Stimulated activated CD8-positive, alpha-beta memory T cell treated with anti-CD3 and anti-CD28 coated beads, Interleukin-7, amount 100 ng/mL, for 24 hours (primary cell): ENCODE results near the gene KLHDC3.

Experiments used
- DNase-seq: peaks from one replicate; pipeline ENCODE4 v3.0.0-alpha.2; 2020; ENCODE audit warnings: low read depth

Gene KLHDC3

DNA sequence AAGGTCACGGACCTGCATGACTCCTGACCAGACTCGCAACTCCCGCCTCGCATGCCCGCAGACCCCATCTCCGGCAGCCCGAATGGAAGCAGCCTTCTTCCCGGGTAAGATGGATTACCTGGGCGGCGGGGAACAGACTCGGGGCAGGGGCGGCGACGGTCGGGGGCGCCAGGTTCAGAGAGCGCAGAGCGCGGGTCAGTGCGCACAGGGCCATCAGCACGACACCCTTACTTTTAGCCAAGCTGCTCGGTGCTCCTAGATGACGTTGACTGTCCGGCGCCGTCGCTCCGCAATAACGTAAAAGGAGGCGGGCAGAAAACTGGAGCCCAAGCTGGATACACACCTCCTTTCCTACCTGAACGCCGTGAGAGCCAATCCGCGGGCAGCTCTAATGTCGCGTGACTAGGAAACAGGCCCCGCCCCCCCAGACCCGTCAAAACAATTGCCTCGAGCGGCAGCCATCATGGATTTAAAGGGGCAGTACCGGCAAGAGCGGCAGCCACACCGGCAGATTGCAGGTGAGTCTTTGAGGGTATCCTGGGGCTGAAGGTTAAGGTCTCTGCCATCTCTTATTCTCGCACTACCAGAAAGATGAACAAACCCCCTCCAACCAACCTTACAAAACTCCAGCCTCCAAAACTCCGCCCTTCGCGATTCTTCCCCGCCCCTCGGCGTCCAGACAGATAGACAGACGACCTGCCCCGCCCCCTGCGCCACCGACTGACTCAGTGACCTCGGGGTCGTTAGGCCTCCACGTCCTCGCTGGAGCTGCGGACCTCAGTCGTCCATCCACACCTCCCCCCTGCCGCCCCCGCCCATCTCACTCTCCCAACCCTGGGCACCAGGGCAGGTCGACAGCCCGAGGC lies 45.4 kb downstream of the KLHDC3 start, which contains the start of the genes KLC4 and MRPL2:
KLC4 (plus strand) TSS at position 464 of the 866 bp plus-strand sequence. CDS start 1,705 bp downstream, outside the sequence.
MRPL2 (minus strand) TSS at position 267 of the 866 bp plus-strand sequence; CDS start at position 214, 53 bp downstream.
- DNase-seq, result peak; percentile 97

- no peak for DNase-seq
Measured at GRCh38 chr6:43060034-43060754, 46.1 kb downstream of the KLHDC3 start.

GRCh38 chr6:43060755-43061633 lies 46.9 kb downstream of the KLHDC3 start:
- DNase-seq, result no peak

- DNase-seq, result no peak
Measured at GRCh38 chr6:43061861-43062260, 47.8 kb downstream of the KLHDC3 start.

- no peak for DNase-seq
Measured at GRCh38 chr6:43062818-43063217, 48.8 kb downstream of the KLHDC3 start.

DNA sequence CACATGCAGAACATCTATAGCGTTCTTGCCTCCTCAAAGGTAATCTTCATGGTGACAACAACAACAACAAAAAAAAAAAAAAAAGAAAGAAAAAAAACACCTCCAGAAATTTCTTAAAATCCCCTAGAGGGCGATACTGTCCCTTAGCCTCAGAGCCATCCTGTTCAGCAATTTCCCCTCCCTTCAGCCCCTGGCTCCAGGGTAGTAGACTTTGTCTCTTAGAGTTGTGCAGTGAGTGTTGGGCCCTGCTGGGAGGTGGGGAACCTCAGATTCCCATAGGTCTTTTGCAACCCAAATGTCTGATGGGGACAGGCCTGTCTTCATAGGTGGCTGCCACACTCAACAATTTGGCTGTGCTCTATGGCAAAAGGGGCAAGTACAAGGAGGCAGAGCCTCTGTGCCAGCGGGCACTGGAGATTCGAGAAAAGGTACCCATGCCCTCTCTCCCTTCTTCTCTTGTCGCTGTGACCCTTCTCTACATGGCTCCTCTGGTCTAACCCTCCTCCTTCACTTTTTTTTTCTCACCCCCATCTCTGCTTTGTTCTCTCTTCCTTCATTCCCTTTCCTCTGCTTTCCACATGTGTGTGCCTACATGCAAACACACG lies 56.1 kb downstream of the KLHDC3 start:
- no peak for DNase-seq
